Measurements from ENCODE around the gene FAM185A.
"Not testable (repeated sequence)": the region's sequence is repeated elsewhere in the genome, so short reads cannot be mapped to it uniquely, and the experiment has no call there.

DNA sequence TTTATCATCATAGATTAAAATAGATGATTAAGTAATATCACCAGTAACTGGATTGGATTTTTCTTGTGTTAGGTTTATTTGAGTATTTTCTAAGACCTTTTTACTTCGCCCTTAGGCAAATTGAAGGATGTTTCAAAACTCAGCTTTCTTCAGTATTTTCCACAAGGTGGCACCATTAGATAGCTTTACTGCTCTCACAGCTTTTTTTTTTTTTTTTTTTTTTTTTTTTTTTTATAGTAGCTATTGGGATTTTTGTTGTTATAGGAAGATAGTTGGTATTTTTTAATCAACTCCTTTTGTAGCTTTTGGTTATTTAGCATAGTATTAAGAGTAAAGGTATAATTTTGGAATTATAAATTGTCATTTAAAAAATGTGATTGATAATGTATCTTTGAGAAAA lies 9.4 kb downstream of the FAM185A start:
- not testable (repeated sequence) for TF ChIP-seq YY1 (IDR thresholded peaks at IDR 0.05; ENCODE audit: insufficient read depth, insufficient read length); SUZ12 (IDR thresholded peaks at IDR 0.05; ENCODE audit: extremely low read depth, insufficient read depth, insufficient read length); ZNF274 (IDR thresholded peaks at IDR 0.05; ENCODE audit: low read depth, low read length)

All from NT2/D1 (cell line).